GM19043 (cell line): ENCODE data around the gene C18orf63.
"Not testable (repeated sequence)": the region's sequence is repeated elsewhere in the genome, so short reads cannot be mapped to it uniquely, and the experiment has no call there.

Experiments used
- ATAC-seq: cut with Tn5 transposase; IDR thresholded peaks from one replicate; pipeline ENCODE4 v1.9.1; 2021; ENCODE audit warnings: low read depth; ENCODE audit not compliant: unreplicated experiment

C18orf63 gene

GRCh38 chr18:74326231-74326630, 10.6 kb downstream of the C18orf63 start:
- no peak for ATAC-seq

GRCh38 chr18:74326791-74327190, 11.2 kb downstream of the C18orf63 start:
- not testable (repeated sequence) for ATAC-seq

DNA sequence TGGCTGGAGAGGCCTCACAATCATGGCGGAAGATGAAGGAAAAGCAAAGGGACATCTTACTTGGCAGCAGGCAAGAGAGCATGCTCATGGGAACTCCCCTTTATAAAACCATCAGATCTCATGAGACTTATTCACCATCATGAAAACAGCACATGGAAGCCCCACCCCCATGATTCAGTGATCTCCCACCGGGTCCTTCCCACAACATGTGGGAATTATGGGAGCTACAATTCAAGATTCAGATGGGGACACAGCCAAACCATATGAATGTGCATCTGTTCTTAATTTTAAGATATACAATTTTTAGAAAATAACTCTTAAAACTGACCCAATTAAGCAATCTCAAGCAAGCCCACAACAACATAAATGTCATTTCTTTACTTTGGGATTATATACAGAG, 12.6 kb downstream of the C18orf63 start:
- ATAC-seq: no peak

GRCh38 chr18:74329688-74330205, 14.1 kb downstream of the C18orf63 start:
- no peak for ATAC-seq

DNA sequence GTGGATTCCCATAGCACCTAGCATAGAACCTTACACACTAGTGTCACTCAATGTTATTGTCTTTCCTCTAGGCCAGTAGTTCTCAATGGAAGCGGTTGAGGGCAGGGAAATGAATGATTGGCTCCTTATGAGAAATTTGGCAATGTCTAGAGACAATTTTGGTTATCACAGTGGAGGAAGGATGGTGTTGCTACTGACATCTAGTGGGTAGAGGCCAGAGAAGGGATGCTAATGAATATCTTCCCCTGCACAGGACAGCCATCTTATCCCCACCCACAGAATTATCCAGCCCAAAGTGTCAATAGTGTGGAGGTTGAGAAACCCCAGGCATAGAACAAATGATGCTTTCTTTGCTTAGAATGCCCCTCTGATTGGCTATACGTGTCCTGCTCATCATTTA, 15.8 kb downstream of the C18orf63 start:
- ATAC-seq: no peak

DNA sequence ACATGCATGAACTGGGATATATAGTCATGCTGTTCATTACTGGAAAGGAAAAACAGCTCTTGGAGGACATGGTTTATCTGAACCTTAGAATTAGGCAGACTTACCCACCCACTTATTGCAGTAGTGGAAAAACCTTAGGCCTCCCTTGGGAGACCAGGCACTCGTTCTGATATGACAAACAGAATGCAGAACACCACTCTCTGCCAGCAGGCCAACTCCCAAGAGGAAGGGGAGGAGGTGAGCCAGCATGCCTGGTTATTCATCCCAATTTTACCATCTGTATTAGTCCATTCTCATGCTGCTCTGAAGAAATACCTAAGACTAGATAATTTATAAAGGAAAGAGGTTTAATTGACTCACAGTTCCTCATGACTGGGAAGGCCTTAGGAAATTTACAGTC, 17.5 kb downstream of the C18orf63 start:
- no peak for ATAC-seq

GRCh38 chr18:74334242-74334893, 18.7 kb downstream of the C18orf63 start:
- ATAC-seq: peak; percentile 58

DNA sequence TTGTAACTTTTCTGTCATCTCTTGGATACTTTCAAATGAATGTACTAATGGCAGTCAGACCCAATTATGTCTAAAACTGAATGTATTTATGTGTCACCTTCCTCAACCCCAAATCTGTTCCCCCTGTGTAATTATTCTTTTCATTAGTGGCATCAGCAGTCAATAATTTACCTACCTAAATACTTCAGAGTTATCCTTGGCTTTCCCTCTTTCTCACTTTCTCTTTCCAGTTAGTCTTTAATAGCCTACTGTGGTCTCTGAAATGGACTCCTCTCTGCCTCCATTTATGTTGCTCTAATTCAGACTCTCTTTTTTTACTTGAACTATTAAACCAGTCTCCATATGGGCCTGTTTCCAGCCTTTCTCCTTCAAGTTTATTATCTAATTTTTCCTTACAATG, 21.0 kb downstream of the C18orf63 start:
- ATAC-seq: no peak

DNA sequence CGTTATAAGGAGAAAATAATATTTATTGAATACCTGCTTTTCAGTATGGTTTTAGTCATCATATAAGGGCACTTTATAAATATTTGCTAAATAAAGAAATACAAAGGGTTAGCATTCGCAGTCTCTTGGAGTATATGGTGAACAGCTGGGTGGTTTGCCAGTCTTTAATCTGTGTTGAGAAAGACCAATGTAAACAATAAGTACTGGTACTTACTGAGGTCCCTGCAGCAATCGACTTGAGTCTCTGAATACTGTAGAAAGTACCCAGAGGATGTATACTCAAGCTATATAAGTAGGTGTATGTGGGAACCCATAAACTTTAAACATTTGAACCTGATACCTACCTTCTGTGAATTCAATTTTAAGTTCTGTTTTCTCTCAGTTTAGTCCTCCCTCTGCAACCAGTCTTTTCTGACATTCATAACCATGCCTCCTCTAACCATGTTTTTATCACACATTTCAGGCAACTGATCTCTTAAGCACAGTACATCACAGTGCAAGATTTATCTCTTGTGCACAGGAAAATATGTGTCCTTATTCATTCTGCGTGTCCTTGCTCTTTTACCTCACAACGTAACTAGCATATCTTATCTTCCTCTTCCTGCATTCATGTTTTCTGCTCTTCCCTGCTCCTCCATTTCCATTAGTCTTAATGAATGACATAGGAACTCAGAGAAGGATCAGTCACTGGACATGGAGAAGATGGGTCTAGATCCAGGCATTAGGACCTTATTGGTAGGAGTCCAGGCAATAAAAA, 21.7 kb downstream of the C18orf63 start:
- ATAC-seq: no peak

DNA sequence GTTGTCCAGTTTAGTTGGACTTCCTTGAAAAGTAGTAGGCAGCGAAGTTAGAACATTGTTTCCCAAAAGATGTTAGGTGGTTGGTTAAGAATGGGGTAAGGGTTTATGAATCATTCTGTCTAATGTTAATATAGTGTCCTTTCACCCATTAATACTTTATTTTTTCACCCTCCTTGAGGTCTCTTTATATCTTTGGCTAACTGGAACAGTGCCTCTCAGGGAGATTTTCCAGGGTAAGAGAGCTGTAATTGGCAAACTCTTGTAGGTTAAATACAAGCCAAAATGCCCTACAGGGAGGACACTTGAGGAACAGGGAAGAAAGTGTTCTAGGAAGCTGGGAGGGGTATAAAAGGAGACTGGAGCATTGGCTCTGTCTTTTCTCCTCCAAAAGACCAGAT, 22.3 kb downstream of the C18orf63 start:
- ATAC-seq: no peak

GRCh38 chr18:74342416-74343043, 26.9 kb downstream of the C18orf63 start:
- no peak for ATAC-seq

GRCh38 chr18:74346206-74346605, 30.6 kb downstream of the C18orf63 start:
- no peak for ATAC-seq

DNA sequence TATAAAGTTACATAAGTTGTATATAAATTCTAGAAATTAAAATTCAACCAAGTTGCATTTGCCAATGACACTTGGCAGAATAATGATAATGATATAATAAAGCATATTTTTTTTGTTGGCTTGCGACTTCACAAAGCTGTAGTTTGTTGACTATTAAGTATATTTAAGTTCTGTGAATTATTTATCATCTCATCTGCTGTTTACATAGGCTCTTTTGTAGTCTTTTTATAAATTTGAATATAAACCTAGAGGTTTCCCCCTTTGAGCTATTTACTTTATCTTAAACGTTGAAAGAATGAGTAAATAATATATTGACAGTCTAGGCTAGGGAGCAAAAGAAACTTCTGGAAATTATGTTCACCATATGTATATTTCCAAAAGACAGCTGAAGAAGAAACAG, 32.9 kb downstream of the C18orf63 start:
- ATAC-seq: no peak

- ATAC-seq: no peak
These were observed 35.7 kb downstream of the C18orf63 start for GRCh38 chr18:74351354-74351753.

GRCh38 chr18:74353169-74353775, 37.6 kb downstream of the C18orf63 start:
- peak; percentile 56 for ATAC-seq

GRCh38 chr18:74356959-74357358, 41.3 kb downstream of the C18orf63 start:
- ATAC-seq: peak; percentile 37

GRCh38 chr18:74360852-74361655, 45.4 kb downstream of the C18orf63 start:
- ATAC-seq: no peak

DNA sequence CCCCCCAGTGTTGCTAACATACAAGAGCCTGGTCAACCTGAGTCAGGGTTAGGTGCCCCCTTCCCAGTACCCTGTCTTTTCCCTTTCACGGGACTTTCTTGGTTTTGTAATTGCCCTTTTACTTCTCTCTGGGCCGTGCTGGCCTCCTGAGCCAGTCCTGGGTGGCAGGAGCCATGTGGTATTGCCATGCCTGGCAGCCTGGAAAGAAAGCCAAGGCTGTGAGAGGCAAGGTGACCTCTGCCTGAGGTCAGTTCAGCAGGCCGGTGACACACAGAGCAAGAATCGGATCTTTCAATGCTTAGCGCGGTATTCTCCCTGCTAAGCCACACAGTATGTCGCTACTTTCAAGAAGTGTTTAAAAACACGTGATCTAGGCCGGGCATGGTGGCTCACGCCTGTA, 52.3 kb downstream of the C18orf63 start:
- ATAC-seq: no peak

DNA sequence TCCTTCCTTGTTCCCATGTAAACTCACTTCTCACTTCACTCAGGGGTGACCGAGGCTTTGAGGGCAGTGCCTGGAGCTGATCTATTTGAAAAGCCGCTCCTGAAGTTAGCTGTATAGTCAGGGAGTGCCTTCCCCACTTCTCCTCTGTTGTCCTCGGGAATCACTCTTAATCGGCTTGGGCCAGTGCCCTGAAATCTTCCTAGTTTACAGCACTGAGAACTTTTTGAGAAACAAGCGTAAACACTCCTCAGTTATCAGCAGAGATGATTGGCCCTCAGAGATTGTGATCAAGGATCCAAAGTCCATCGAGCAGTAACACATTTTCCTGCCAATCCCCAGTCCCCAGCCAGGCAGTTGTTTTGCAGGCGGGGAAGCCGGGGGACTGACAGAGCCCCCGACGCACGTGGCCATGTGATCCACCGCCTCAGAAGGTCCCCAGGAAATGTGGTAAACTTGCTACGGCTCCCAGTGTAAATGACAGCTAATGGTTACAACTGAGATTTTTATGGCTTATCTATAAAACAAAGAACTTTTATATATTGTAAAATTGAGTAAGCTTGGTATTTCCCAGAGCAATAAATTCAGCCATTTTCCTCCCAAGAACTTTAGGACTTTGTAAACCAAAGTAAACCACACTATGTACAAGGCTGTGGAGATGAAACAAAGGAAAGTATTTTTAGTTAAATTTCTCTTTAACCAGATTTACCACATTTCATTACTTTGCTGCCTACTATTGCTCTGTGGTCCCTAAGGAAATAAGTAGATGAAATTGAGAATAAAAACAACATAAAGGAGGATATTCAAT, 53.5 kb downstream of the C18orf63 start:
- no peak for ATAC-seq

DNA sequence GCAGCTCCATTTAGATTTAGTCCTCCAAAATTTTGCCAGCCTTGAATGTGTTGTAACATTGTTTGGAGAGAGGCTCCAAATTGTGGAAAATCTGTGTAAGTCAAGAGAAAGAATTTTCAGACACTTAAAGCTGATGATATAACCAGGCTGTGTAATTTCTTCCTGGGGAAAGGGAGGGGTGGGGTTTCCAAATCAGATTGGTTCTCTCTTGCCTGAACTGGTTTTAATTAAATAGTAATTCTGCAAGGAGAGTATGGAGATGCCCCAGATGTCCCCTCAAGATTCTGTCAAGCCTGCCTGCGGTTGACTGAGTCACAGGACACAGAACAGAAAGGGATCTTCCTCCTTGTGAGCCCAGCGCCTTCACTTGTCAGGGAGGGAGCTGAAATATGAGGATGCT, 54.5 kb downstream of the C18orf63 start:
- ATAC-seq: no peak
